GM18519 (cell line): ENCODE measurements around the gene IRF9.
A peak's percentile ranks its signal among the peaks of the same experiment; 100 is the strongest.
"Not testable (repeated sequence)": the region's sequence is repeated elsewhere in the genome, so short reads cannot be mapped to it uniquely, and the experiment has no call there.

Source experiments
- ATAC-seq: cut with Tn5 transposase; IDR thresholded peaks from one replicate; pipeline ENCODE4 v1.9.1; 2021; ENCODE audit warnings: mild to moderate bottlenecking, moderate library complexity; ENCODE audit not compliant: unreplicated experiment, low FRiP score

IRF9 gene

GRCh38 chr14:24189460-24189859 lies 28.4 kb downstream of the IRF9 start:
- no peak for ATAC-seq

- ATAC-seq: no peak
Observed at GRCh38 chr14:24190416-24190815, 29.4 kb downstream of the IRF9 start.

- ATAC-seq: no peak
Observed at GRCh38 chr14:24192933-24193332, 31.9 kb downstream of the IRF9 start.

GRCh38 chr14:24194186-24194872 lies 33.3 kb downstream of the IRF9 start:
- ATAC-seq: no peak

- no peak for ATAC-seq
Observed at GRCh38 chr14:24194873-24195185, 33.8 kb downstream of the IRF9 start.

GRCh38 chr14:24195186-24196070 lies 34.4 kb downstream of the IRF9 start, which contains the start of gene TM9SF1:
Gene TM9SF1, minus strand, starts transcription at chr14:24195441. Its CDS starts 422 bp downstream, at chr14:24195019.
- peak; percentile 60 for ATAC-seq

GRCh38 chr14:24196071-24197055 lies 35.3 kb downstream of the IRF9 start:
- no peak for ATAC-seq

- no peak for ATAC-seq
Observed at GRCh38 chr14:24197056-24197450, 36.0 kb downstream of the IRF9 start.

GRCh38 chr14:24198814-24199524 lies 37.9 kb downstream of the IRF9 start:
- no peak for ATAC-seq

GRCh38 chr14:24202538-24202937 lies 41.5 kb downstream of the IRF9 start:
- ATAC-seq: not testable (repeated sequence)

GRCh38 chr14:24203249-24203886 lies 42.3 kb downstream of the IRF9 start:
- ATAC-seq: not testable (repeated sequence)

GRCh38 chr14:24204163-24205146 lies 43.4 kb downstream of the IRF9 start:
- no peak for ATAC-seq

- ATAC-seq: no peak
Observed at GRCh38 chr14:24206260-24207103, 45.4 kb downstream of the IRF9 start.

GRCh38 chr14:24207104-24207551 lies 46.1 kb downstream of the IRF9 start:
- ATAC-seq: no peak

- no peak for ATAC-seq
Observed at GRCh38 chr14:24207625-24208024, 46.6 kb downstream of the IRF9 start.

- no peak for ATAC-seq
Observed at GRCh38 chr14:24211311-24211710, 50.2 kb downstream of the IRF9 start.
